Measurements from ENCODE around the gene LCN1. TPM values are rescaled to one million over a fixed set of nuclear protein-coding genes. Genes with fewer than 3 reads are reported as not detected.

Gene LCN1
- total RNA-seq, 1 donor from 2014 or later = not detected

- Mint-ChIP-seq H3K27ac (ENCODE audit: unreplicated experiment) (no peak overlapping the region), H3K36me3 (ENCODE audit: unreplicated experiment) (peaks cover 1% of the 10 kb centered on the region), H3K9me3 (ENCODE audit: unreplicated experiment) (peaks cover 3% of the 10 kb centered on the region), H3K4me3 (ENCODE audit: unreplicated experiment) (no peak overlapping the region), H3K27me3 (ENCODE audit: unreplicated experiment) (peaks cover 8% of the 10 kb centered on the region), H3K4me1 (ENCODE audit: low read depth, unreplicated experiment) (peaks cover 5% of the 10 kb centered on the region)
- DNase-seq = peak; percentile 11
- no peak for TF ChIP-seq CTCF (IDR thresholded peaks at IDR 0.05; ENCODE audit: partially characterized antibody, unreplicated experiment)
Measured at GRCh38 chr9:135502873-135503321, 18.3 kb upstream of the LCN1 start.

GRCh38 chr9:135503371-135504261 lies 17.6 kb upstream of the LCN1 start:
- Mint-ChIP-seq H3K4me1 (ENCODE audit: low read depth, unreplicated experiment) (peaks cover 5% of the 10 kb centered on the region), H3K36me3 (ENCODE audit: unreplicated experiment) (peaks cover 5% of the 10 kb centered on the region), H3K27ac (ENCODE audit: unreplicated experiment) (no peak overlapping the region), H3K9me3 (ENCODE audit: unreplicated experiment) (peaks cover 3% of the 10 kb centered on the region), H3K27me3 (ENCODE audit: unreplicated experiment) (peaks cover 6% of the 10 kb centered on the region), H3K4me3 (ENCODE audit: unreplicated experiment) (no peak overlapping the region)
- DNase-seq = peak; percentile 17
- TF ChIP-seq CTCF (IDR thresholded peaks at IDR 0.05; ENCODE audit: partially characterized antibody, unreplicated experiment) = no peak

- no peak overlapping the region for H3K27ac Mint-ChIP-seq (ENCODE audit: unreplicated experiment)
- DNase-seq = peak; percentile 82
Measured at GRCh38 chr9:135504262-135505243, 16.7 kb upstream of the LCN1 start.

DNA sequence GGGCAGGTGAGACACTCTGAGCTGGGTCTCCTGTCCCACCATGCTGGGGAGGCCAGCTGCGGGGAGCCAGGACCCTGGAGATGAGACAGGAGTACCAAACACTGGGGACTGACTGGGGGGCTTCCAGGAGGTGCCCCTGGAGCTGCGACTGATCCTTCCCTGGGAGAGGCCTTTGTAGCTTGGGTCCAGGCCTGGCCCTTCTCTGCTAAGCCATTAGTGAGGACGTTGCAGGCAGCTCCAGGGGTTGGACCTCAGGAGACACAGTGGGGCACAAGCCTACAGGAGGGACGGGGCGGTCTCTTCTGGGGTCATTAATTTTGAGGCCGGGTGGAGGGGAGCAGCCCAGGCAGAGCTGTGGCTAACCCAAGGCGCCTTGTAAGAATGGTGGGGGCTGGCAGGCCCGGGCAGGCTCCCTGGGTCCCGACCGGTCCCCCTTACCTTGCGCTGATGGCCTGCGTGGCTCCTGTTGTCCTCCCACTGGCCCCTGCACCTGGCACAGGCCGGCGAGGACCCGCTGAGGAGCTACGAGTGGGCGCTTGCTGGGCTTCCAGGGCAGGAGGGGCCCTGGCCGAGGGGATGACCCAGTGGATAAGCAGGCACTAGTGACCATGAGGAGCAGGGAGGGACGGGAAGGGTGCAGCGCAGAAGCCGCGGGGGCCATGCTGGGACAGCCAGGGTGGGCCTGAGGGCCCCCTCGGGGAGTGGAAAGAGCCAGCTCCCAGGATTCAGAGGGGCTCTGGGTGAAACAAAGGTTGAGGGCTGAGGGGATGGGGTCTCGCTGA lies 15.6 kb upstream of the LCN1 start:
- DNase-seq = no peak
- Mint-ChIP-seq H3K27ac (ENCODE audit: unreplicated experiment) (no peak overlapping the region), H3K36me3 (ENCODE audit: unreplicated experiment) (peaks cover 15% of the 10 kb centered on the region)

More at GRCh38 chr9:135504262-135505243, 16.7 kb upstream of the LCN1 start:
- H3K4me1 Mint-ChIP-seq (ENCODE audit: low read depth, unreplicated experiment) = peaks cover 5% of the 10 kb centered on the region
- peaks cover 9% of the 10 kb centered on the region for H3K27me3 Mint-ChIP-seq (ENCODE audit: unreplicated experiment)
- H3K36me3 Mint-ChIP-seq (ENCODE audit: unreplicated experiment) = peaks cover 15% of the 10 kb centered on the region
- peak; percentile 69 for TF ChIP-seq CTCF (IDR thresholded peaks at IDR 0.05; ENCODE audit: partially characterized antibody, unreplicated experiment)
- H3K9me3 Mint-ChIP-seq (ENCODE audit: unreplicated experiment) = peaks cover 5% of the 10 kb centered on the region
- no peak overlapping the region for H3K4me3 Mint-ChIP-seq (ENCODE audit: unreplicated experiment)

More for the DNA sequence above, 15.6 kb upstream of the LCN1 start:
- TF ChIP-seq CTCF (IDR thresholded peaks at IDR 0.05; ENCODE audit: partially characterized antibody, unreplicated experiment) = no peak
- Mint-ChIP-seq H3K9me3 (ENCODE audit: unreplicated experiment) (peaks cover 5% of the 10 kb centered on the region), H3K27me3 (ENCODE audit: unreplicated experiment) (peaks cover 9% of the 10 kb centered on the region), H3K4me1 (ENCODE audit: low read depth, unreplicated experiment) (peaks cover 5% of the 10 kb centered on the region), H3K4me3 (ENCODE audit: unreplicated experiment) (no peak overlapping the region)
